ENCODE measurements around the gene CDH24. TPM values are rescaled to one million over a fixed set of nuclear protein-coding genes. Genes with fewer than 3 reads are reported as not detected.

Gene CDH24
- total RNA-seq, 1 experiment from 2014 or later, result 9.0 TPM

- TF ChIP-seq REST (IDR thresholded peaks at IDR 0.05; ENCODE audit: insufficient read depth in 1 of 2, low read depth in 2 of 2, low read length in 1 of 2) (no peak), POLR2AphosphoS5 (IDR thresholded peaks at IDR 0.05; ENCODE audit: low read depth, low read length) (peak; percentile 45)
- no peaks in the 10 kb centered on the region for H3K9me3 ChIP-seq (ENCODE audit: control insufficient read depth, insufficient read depth, low read depth, low read length)
- peak within 1 kb of the TSS; percentile 96 for H3K27ac ChIP-seq (ENCODE audit: low read length)
- ChIA-PET CTCF (interaction anchor here (0.6 to 2.8 kb wide), 10 partner anchors 13 to 384 kb away, joined by 3 to 28 read pairs (median 4); no protein-coding TSS in a partner anchor), POLR2A (interaction anchor here (0.6 to 1.6 kb wide), 2 partner anchors 26 to 133 kb away, joined by 6 to 13 read pairs; no protein-coding TSS in a partner anchor)
- intact Hi-C loops (cut with micrococcal nuclease; ENCODE audit: unreplicated experiment) (no loop called here), in situ Hi-C loops (cut with HindIII; ENCODE audit: low pct_unique_long_range_greater_than_20kb, low sequenced_read_pairs) (no loop called here)
- ATAC-seq (peak; percentile 76), DNase-seq (ENCODE audit: low read depth, low spot score) (peak; percentile 53)
- peak within 1 kb of the TSS; percentile 88 to 90 for H3K4me3 ChIP-seq (ENCODE audit: low read depth in 2 of 2, low read length in 2 of 2)
- no peaks in the 10 kb centered on the region for H3K27me3 ChIP-seq (ENCODE audit: control insufficient read depth, insufficient read depth, low read length)
- peaks cover 33% of the 10 kb centered on the region for H3K36me3 ChIP-seq (ENCODE audit: control insufficient read depth, insufficient read depth, low read length)
- peaks cover 16% of the 10 kb centered on the region for H3K4me1 ChIP-seq (ENCODE audit: control insufficient read depth, insufficient read depth, low read length)
- TSS peak; percentile 86 for BruUV-seq (replicated peaks)
Measured at GRCh38 chr14:23094666-23095195, 37.4 kb upstream of the CDH24 start, which contains the start of gene ACIN1. ACIN1 (minus strand) TSS chr14:23095136; CDS start chr14:23095112, 24 bp downstream.

GRCh38 chr14:23093991-23094665, 36.8 kb upstream of the CDH24 start:
- peaks cover 16% of the 10 kb centered on the region for H3K4me1 ChIP-seq (ENCODE audit: control insufficient read depth, insufficient read depth, low read length)
- no peak for DNase-seq (ENCODE audit: low read depth, low spot score)
- ChIA-PET POLR2A (interaction anchor here (0.6 to 1.6 kb wide), 2 partner anchors 25 to 167 kb away, joined by 6 read pairs; no protein-coding TSS in a partner anchor), CTCF (interaction anchor here (0.6 to 2.8 kb wide), 6 partner anchors 17 to 385 kb away, joined by 4 to 28 read pairs (median 4); no protein-coding TSS in a partner anchor)
- intact Hi-C loops (cut with micrococcal nuclease; ENCODE audit: unreplicated experiment), result no loop called here
- H3K27ac ChIP-seq (ENCODE audit: low read length), result peak overlapping the region; percentile 96
- H3K9me3 ChIP-seq (ENCODE audit: control insufficient read depth, insufficient read depth, low read depth, low read length), result no peaks in the 10 kb centered on the region
- no peak for ATAC-seq
- H3K27me3 ChIP-seq (ENCODE audit: control insufficient read depth, insufficient read depth, low read length), result no peaks in the 10 kb centered on the region
- BruUV-seq (replicated peaks), result no TSS peak
- H3K36me3 ChIP-seq (ENCODE audit: control insufficient read depth, insufficient read depth, low read length), result peaks cover 37% of the 10 kb centered on the region
- TF ChIP-seq REST (IDR thresholded peaks at IDR 0.05; ENCODE audit: insufficient read depth in 1 of 2, low read depth in 2 of 2, low read length in 1 of 2) (no peak), CTCF (IDR thresholded peaks at IDR 0.05) (no peak), TCF7L2 (IDR thresholded peaks at IDR 0.05; ENCODE audit: low read depth, low read length) (no peak), POLR2AphosphoS5 (IDR thresholded peaks at IDR 0.05; ENCODE audit: low read depth, low read length) (no peak), SIN3A (IDR thresholded peaks at IDR 0.05; ENCODE audit: borderline replicate concordance, insufficient read depth, low read depth, low read length) (no peak)
- in situ Hi-C loops (cut with HindIII; ENCODE audit: low pct_unique_long_range_greater_than_20kb, low sequenced_read_pairs), result no loop called here
- peak overlapping the region; percentile 88 to 90 for H3K4me3 ChIP-seq (ENCODE audit: low read depth in 2 of 2, low read length in 2 of 2)
